Measurements from ENCODE around the gene NTN5. TPM values are rescaled to one million over a fixed set of nuclear protein-coding genes. Genes with fewer than 3 reads are reported as not detected.

The NTN5 gene
- total RNA-seq, 1 experiment from 2014 or later: not detected

DNA sequence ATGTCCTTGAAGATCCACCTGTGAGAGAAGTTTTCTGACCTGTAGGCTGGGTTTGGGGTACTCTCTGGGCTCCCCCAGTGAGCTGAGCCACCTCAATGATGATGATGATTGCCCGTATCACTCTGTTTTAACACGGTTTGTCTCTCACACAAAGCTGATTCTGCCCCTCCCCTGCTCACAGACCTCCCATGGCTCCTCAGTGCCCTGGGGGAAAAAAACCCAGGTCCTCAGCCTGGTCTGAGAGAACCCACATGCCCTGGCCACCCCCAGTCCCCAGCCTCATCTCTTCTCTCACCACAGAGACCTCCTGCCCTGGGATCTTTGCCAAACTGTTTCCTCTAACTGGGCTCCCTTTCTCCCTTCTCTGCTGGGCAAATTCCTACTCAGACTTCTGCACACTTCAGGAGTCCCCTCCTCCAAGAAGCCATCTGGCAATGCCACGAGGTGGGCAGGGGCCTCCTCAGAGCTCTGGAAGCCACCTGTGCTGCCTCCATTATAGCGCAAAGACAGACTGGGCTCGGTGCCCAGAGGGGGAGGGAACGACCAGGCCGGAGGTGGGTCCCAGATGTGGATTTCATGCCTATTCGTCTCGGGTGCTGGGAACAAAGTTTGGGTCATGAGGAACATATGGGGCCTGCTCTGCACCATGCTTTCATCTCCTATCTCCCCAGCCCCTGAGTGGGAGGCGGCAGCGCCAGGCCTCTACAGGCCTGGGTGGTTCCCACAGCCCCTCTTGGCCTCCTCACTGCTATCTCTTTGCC lies 18.3 kb downstream of the NTN5 start:
- Histone ChIP-seq H3K27ac (ENCODE audit: low read depth, low read length, poor library complexity, severe bottlenecking) (peak overlapping the region; percentile 40), H3K9me3 (ENCODE audit: low read depth, low read length, poor library complexity, severe bottlenecking) (no peaks in the 10 kb centered on the region), H3K4me1 (ENCODE audit: insufficient read depth, low read length, poor library complexity, severe bottlenecking) (peaks cover 6% of the 10 kb centered on the region), H3K27me3 (replicated peaks; ENCODE audit: insufficient read depth, low read depth, low read length, poor library complexity) (no peaks in the 10 kb centered on the region), H3K4me3 (ENCODE audit: low read depth, low read length, poor library complexity, severe bottlenecking) (no peak overlapping the region), H3K36me3 (ENCODE audit: insufficient read depth, low read length, poor library complexity, severe bottlenecking) (no peaks in the 10 kb centered on the region)
- ChIA-PET POLR2A (ENCODE audit: low non-redundant PET) (no interaction called here), CTCF (interaction anchor here (0.6 kb wide), 1 partner anchor 42 kb away, joined by 4 read pairs; no protein-coding TSS in a partner anchor)
- intact Hi-C loops (cut with micrococcal nuclease; ENCODE audit: unreplicated experiment): no loop called here
- no TSS peak for BruUV-seq (replicated peaks)
- TF ChIP-seq, protein P1, sequence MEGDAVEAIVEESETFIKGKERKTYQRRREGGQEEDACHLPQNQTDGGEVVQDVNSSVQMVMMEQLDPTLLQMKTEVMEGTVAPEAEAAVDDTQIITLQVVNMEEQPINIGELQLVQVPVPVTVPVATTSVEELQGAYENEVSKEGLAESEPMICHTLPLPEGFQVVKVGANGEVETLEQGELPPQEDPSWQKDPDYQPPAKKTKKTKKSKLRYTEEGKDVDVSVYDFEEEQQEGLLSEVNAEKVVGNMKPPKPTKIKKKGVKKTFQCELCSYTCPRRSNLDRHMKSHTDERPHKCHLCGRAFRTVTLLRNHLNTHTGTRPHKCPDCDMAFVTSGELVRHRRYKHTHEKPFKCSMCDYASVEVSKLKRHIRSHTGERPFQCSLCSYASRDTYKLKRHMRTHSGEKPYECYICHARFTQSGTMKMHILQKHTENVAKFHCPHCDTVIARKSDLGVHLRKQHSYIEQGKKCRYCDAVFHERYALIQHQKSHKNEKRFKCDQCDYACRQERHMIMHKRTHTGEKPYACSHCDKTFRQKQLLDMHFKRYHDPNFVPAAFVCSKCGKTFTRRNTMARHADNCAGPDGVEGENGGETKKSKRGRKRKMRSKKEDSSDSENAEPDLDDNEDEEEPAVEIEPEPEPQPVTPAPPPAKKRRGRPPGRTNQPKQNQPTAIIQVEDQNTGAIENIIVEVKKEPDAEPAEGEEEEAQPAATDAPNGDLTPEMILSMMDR (conservative IDR thresholded peaks at IDR 0.05; ENCODE audit: low read depth, low read length): no peak
- no peak for TF ChIP-seq EZH2 (IDR thresholded peaks at IDR 0.05; ENCODE audit: borderline replicate concordance, low read depth, low read length, poor library complexity, severe bottlenecking)
- DNase-seq (ENCODE audit: low spot score): peak; percentile 40

GRCh38 chr19:48651683-48652048 lies 21.2 kb downstream of the NTN5 start:
- CTCF ChIA-PET: no interaction called here
- intact Hi-C loops (cut with micrococcal nuclease; ENCODE audit: unreplicated experiment): no loop called here
- POLR2A ChIA-PET (ENCODE audit: low non-redundant PET): no interaction called here

GRCh38 chr19:48650974-48651682 lies 21.7 kb downstream of the NTN5 start:
- H3K4me3 ChIP-seq (ENCODE audit: low read depth, low read length, poor library complexity, severe bottlenecking): no peak overlapping the region
- POLR2A ChIA-PET (ENCODE audit: low non-redundant PET): no interaction called here
- intact Hi-C loops (cut with micrococcal nuclease; ENCODE audit: unreplicated experiment): no loop called here
- H3K27me3 ChIP-seq (replicated peaks; ENCODE audit: insufficient read depth, low read depth, low read length, poor library complexity): no peaks in the 10 kb centered on the region
- CTCF ChIA-PET: no interaction called here
- H3K9me3 ChIP-seq (ENCODE audit: low read depth, low read length, poor library complexity, severe bottlenecking): no peaks in the 10 kb centered on the region
- H3K36me3 ChIP-seq (ENCODE audit: insufficient read depth, low read length, poor library complexity, severe bottlenecking): no peaks in the 10 kb centered on the region
- TF ChIP-seq, protein P1 (conservative IDR thresholded peaks at IDR 0.05; ENCODE audit: low read depth, low read length): no peak
- no peak for TF ChIP-seq EZH2 (IDR thresholded peaks at IDR 0.05; ENCODE audit: borderline replicate concordance, low read depth, low read length, poor library complexity, severe bottlenecking)
- no TSS peak for BruUV-seq (replicated peaks)
- no peak for DNase-seq (ENCODE audit: low spot score)
- peaks cover 12% of the 10 kb centered on the region for H3K4me1 ChIP-seq (ENCODE audit: insufficient read depth, low read length, poor library complexity, severe bottlenecking)
- no peak overlapping the region for H3K27ac ChIP-seq (ENCODE audit: low read depth, low read length, poor library complexity, severe bottlenecking)

More at GRCh38 chr19:48651683-48652048, 21.2 kb downstream of the NTN5 start:
- TF ChIP-seq, protein P1 (conservative IDR thresholded peaks at IDR 0.05; ENCODE audit: low read depth, low read length): no peak
- TF ChIP-seq EZH2 (IDR thresholded peaks at IDR 0.05; ENCODE audit: borderline replicate concordance, low read depth, low read length, poor library complexity, severe bottlenecking): no peak
- BruUV-seq (replicated peaks): no TSS peak
- Histone ChIP-seq H3K36me3 (ENCODE audit: insufficient read depth, low read length, poor library complexity, severe bottlenecking) (no peaks in the 10 kb centered on the region), H3K4me3 (ENCODE audit: low read depth, low read length, poor library complexity, severe bottlenecking) (no peak overlapping the region), H3K4me1 (ENCODE audit: insufficient read depth, low read length, poor library complexity, severe bottlenecking) (peaks cover 11% of the 10 kb centered on the region), H3K9me3 (ENCODE audit: low read depth, low read length, poor library complexity, severe bottlenecking) (no peaks in the 10 kb centered on the region), H3K27me3 (replicated peaks; ENCODE audit: insufficient read depth, low read depth, low read length, poor library complexity) (no peaks in the 10 kb centered on the region), H3K27ac (ENCODE audit: low read depth, low read length, poor library complexity, severe bottlenecking) (no peak overlapping the region)
- DNase-seq (ENCODE audit: low spot score): no peak
